ENCODE results near the gene ADARB2. TPM values are rescaled to one million over a fixed set of nuclear protein-coding genes. Genes with fewer than 3 reads are reported as not detected.

Gene ADARB2
- total RNA-seq, 1 donor from 2014 or later: 1.8 TPM

GRCh38 chr10:1706711-1707110 lies 30.6 kb downstream of the ADARB2 start:
- peaks cover 8% of the 10 kb centered on the region for H3K4me1 Mint-ChIP-seq
- no peak for TF ChIP-seq CTCF (conservative IDR thresholded peaks at IDR 0.05)
- no peak overlapping the region for H3K4me3 Mint-ChIP-seq
- DNase-seq (ENCODE audit: low read depth, low spot score): no peak
- peaks cover 13% of the 10 kb centered on the region for H3K9me3 Mint-ChIP-seq
- H3K27me3 Mint-ChIP-seq (ENCODE audit: low read depth): no peaks in the 10 kb centered on the region
- H3K36me3 Mint-ChIP-seq (ENCODE audit: low read depth): peaks cover 19% of the 10 kb centered on the region
- H3K27ac Mint-ChIP-seq (ENCODE audit: unreplicated experiment): no peak overlapping the region

- Mint-ChIP-seq H3K36me3 (ENCODE audit: low read depth) (peaks cover 20% of the 10 kb centered on the region), H3K27ac (ENCODE audit: unreplicated experiment) (no peak overlapping the region), H3K4me1 (peaks cover 8% of the 10 kb centered on the region), H3K27me3 (ENCODE audit: low read depth) (no peaks in the 10 kb centered on the region), H3K4me3 (no peak overlapping the region), H3K9me3 (peaks cover 13% of the 10 kb centered on the region)
- DNase-seq (ENCODE audit: low read depth, low spot score): no peak
- TF ChIP-seq CTCF (conservative IDR thresholded peaks at IDR 0.05): no peak
Measured at GRCh38 chr10:1706256-1706655, 31.1 kb downstream of the ADARB2 start.

- no peak for DNase-seq (ENCODE audit: low read depth, low spot score)
- no peak overlapping the region for H3K27ac Mint-ChIP-seq (ENCODE audit: unreplicated experiment)
Measured at GRCh38 chr10:1698185-1698584, 39.1 kb downstream of the ADARB2 start.

GRCh38 chr10:1696106-1696505 lies 41.2 kb downstream of the ADARB2 start:
- TF ChIP-seq CTCF (conservative IDR thresholded peaks at IDR 0.05): no peak
- peaks cover 8% of the 10 kb centered on the region for H3K4me1 Mint-ChIP-seq
- peaks cover 3% of the 10 kb centered on the region for H3K9me3 Mint-ChIP-seq
- H3K27ac Mint-ChIP-seq (ENCODE audit: unreplicated experiment): no peak overlapping the region
- no peak overlapping the region for H3K4me3 Mint-ChIP-seq
- H3K36me3 Mint-ChIP-seq (ENCODE audit: low read depth): peaks cover 3% of the 10 kb centered on the region
- no peaks in the 10 kb centered on the region for H3K27me3 Mint-ChIP-seq (ENCODE audit: low read depth)
- DNase-seq (ENCODE audit: low read depth, low spot score): no peak

More at GRCh38 chr10:1698185-1698584, 39.1 kb downstream of the ADARB2 start:
- Mint-ChIP-seq H3K27me3 (ENCODE audit: low read depth) (no peaks in the 10 kb centered on the region), H3K36me3 (ENCODE audit: low read depth) (peaks cover 15% of the 10 kb centered on the region), H3K4me1 (no peaks in the 10 kb centered on the region), H3K4me3 (no peak overlapping the region), H3K9me3 (peaks cover 9% of the 10 kb centered on the region)
- TF ChIP-seq CTCF (conservative IDR thresholded peaks at IDR 0.05): no peak

GRCh38 chr10:1690086-1690485 lies 47.2 kb downstream of the ADARB2 start:
- Mint-ChIP-seq H3K27ac (ENCODE audit: unreplicated experiment) (no peak overlapping the region), H3K36me3 (ENCODE audit: low read depth) (no peaks in the 10 kb centered on the region), H3K9me3 (peaks cover 4% of the 10 kb centered on the region), H3K4me3 (no peak overlapping the region), H3K27me3 (ENCODE audit: low read depth) (no peaks in the 10 kb centered on the region), H3K4me1 (peaks cover 15% of the 10 kb centered on the region)
- DNase-seq (ENCODE audit: low read depth, low spot score): no peak
- no peak for TF ChIP-seq CTCF (conservative IDR thresholded peaks at IDR 0.05)

- H3K27ac Mint-ChIP-seq (ENCODE audit: unreplicated experiment): no peak overlapping the region
- peaks cover 4% of the 10 kb centered on the region for H3K9me3 Mint-ChIP-seq
- H3K4me3 Mint-ChIP-seq: no peak overlapping the region
- peaks cover 15% of the 10 kb centered on the region for H3K4me1 Mint-ChIP-seq
- no peaks in the 10 kb centered on the region for H3K27me3 Mint-ChIP-seq (ENCODE audit: low read depth)
- no peak for DNase-seq (ENCODE audit: low read depth, low spot score)
- no peak for TF ChIP-seq CTCF (conservative IDR thresholded peaks at IDR 0.05)
- no peaks in the 10 kb centered on the region for H3K36me3 Mint-ChIP-seq (ENCODE audit: low read depth)
Measured at GRCh38 chr10:1688531-1688930, 48.8 kb downstream of the ADARB2 start.
